GM12878 (cell line): Measurements from ENCODE around the gene MRAP2. TPM values are rescaled to one million over a fixed set of nuclear protein-coding genes. Genes with fewer than 3 reads are reported as not detected.

ENCODE experiments used
- ATAC-seq: fragments of 200-7000 bp; cut with Tn5 transposase; 3 replicates; pipeline ENCODE4 v1.9.1; 2020; ENCODE audit warnings: mild to moderate bottlenecking, moderate library complexity
- Bru-seq: library from RNA; stranded (reverse); fragments of 400-500 nt; gene quantifications from one replicate; lab custom pipeline; 2021; lab: Mats Ljungman, UMichigan
- BruChase-seq, 2 experiments: library from RNA; stranded (reverse); fragments of 400-500 nt; gene quantifications; one replicate each; lab custom pipeline; 2021; lab: Mats Ljungman, UMichigan
- BruUV-seq: library from RNA; stranded (reverse); fragments of 400-500 nt; replicated peaks from 2 replicates; lab custom pipeline; 2021; lab: Mats Ljungman, UMichigan
- CTCF ChIA-PET: fragments of 300-600 bp; sonication (Branson Sonifier 250); formaldehyde crosslinking; extraction: SDS; loops from one replicate; lab custom pipeline; 2021; ENCODE audit warnings: inconsistent platforms; lab: Yijun Ruan, JAX
- POLR2A ChIA-PET: fragments of 350-600 bp; formaldehyde crosslinking; extraction: SDS; loops from one replicate; lab custom pipeline; 2021; ENCODE audit warnings: inconsistent platforms; lab: Charles Lee
- RAD21 ChIA-PET: fragments of 300-600 bp; sonication (Branson Sonifier 250); formaldehyde crosslinking; loops from one replicate; lab custom pipeline; 2023; ENCODE audit warnings: antibody characterized with exemption; ENCODE audit not compliant: unreplicated experiment; lab: Charles Lee
- SMC1A ChIA-PET: fragments of 300-600 bp; sonication (Branson Sonifier 250); formaldehyde crosslinking; loops from one replicate; lab custom pipeline; 2023; ENCODE audit not compliant: unreplicated experiment, uncharacterized antibody; lab: Charles Lee
- DNase-seq: peaks from one replicate; pipeline ENCODE4 v3.0.0-alpha.2; 2011; ENCODE audit warnings: low read depth, low spot score
- FAIRE-seq: peaks from 3 replicates; lab custom pipeline; 2011; peaks lifted over from hg19 to GRCh38; lab: Jason Lieb, UNC
- H2AFZ ChIP-seq: 2 replicates; pipeline ENCODE4 v1.6.0; 2011; ENCODE audit warnings: low read depth, low read length, control low read depth; ENCODE audit not compliant: control insufficient read depth
- H3K27ac ChIP-seq: 2 replicates; pipeline ENCODE4 v1.5.1; 2011; ENCODE audit warnings: control low read depth; ENCODE audit not compliant: control insufficient read depth, insufficient read depth
- H3K27me3 ChIP-seq, 2 experiments: replicated peaks in 1 of 2; 2 replicates each; pipeline versions ENCODE4 v1.6.0 to v1.6.1; 2011; ENCODE audit warnings: low read length in 1 of 2; ENCODE audit not compliant: control insufficient read depth in 2 of 2, insufficient read depth in 2 of 2
- H3K36me3 ChIP-seq, 2 experiments: 2 replicates each; pipeline ENCODE4 v1.5.1; 2011; ENCODE audit warnings: low read length in 1 of 2; ENCODE audit not compliant: control insufficient read depth in 2 of 2, insufficient read depth in 2 of 2
- H3K4me1 ChIP-seq: 2 replicates; pipeline ENCODE4 v1.6.1; 2011; ENCODE audit warnings: mild to moderate bottlenecking, low read length, moderate library complexity, mixed read lengths; ENCODE audit not compliant: control insufficient read depth, insufficient read depth
- H3K4me2 ChIP-seq: 2 replicates; pipeline ENCODE4 v1.6.0; 2011; ENCODE audit warnings: control low read depth; ENCODE audit not compliant: control insufficient read depth, insufficient read depth
- H3K4me3 ChIP-seq: fragments of 200-600 bp; sonication (generic); 2 replicates; pipeline ENCODE4 v1.5.1; 2016
- H3K79me2 ChIP-seq: 2 replicates; pipeline ENCODE4 v1.6.0; 2011; ENCODE audit warnings: low read length; ENCODE audit not compliant: control insufficient read depth, insufficient read depth
- H3K9ac ChIP-seq: 2 replicates; pipeline ENCODE4 v1.8.0; 2011; ENCODE audit warnings: low read length, control low read depth, mixed read lengths; ENCODE audit not compliant: control insufficient read depth, insufficient read depth
- H3K9me3 ChIP-seq: replicated peaks from 3 replicates; pipeline ENCODE4 v1.5.1; 2011; ENCODE audit warnings: mild to moderate bottlenecking, low read length; ENCODE audit not compliant: control insufficient read depth, insufficient read depth
- H4K20me1 ChIP-seq: 2 replicates; pipeline ENCODE4 v1.6.0; 2011; ENCODE audit not compliant: control insufficient read depth, insufficient read depth
- HSF1 ChIP-seq: fragments of 150-350 bp; IDR thresholded peaks from 2 replicates; pipeline ENCODE4 v1.6.1; 2014; ENCODE audit warnings: mild to moderate bottlenecking, low read depth, low read length
- IKZF1 ChIP-seq: fragments of 450-650 bp; conservative IDR thresholded peaks from 2 replicates; pipeline ENCODE4 v1.6.1; 2017; ENCODE audit warnings: antibody characterized with exemption, mild to moderate bottlenecking
- LARP7 ChIP-seq: fragments of 450-650 bp; IDR thresholded peaks from 2 replicates; pipeline ENCODE4 v1.6.1; 2017; ENCODE audit warnings: mild to moderate bottlenecking
- WRNIP1 ChIP-seq: IDR thresholded peaks from 2 replicates; pipeline ENCODE4 v1.6.1; 2011; ENCODE audit warnings: low read depth, low read length, improper control_type of control experiment, borderline replicate concordance
- WGBS: methylation state at CpG from one replicate; pipeline ENCODE4 v1.1.6; 2016; ENCODE audit warnings: low lambda C conversion rate; ENCODE audit not compliant: insufficient replicate concordance, insufficient coverage; ENCODE audit errors: missing lambda C conversion rate; 5-methylcytosine and 5-hydroxymethylcytosine counted together
- in situ Hi-C: fragments of 300-500 bp; cut with MboI; formaldehyde crosslinking; loops from 9 replicates; pipeline ENCODE4 v1.14.3; 2018; ENCODE audit warnings: mixed read lengths
- intact Hi-C: fragments of 100-400 bp; cut with micrococcal nuclease; formaldehyde crosslinking; loops from one replicate; pipeline ENCODE4 v1.14.2; 2022; ENCODE audit not compliant: unreplicated experiment
- long read RNA-seq, 2 experiments: library from polyadenylated mRNA; unstranded; transcript quantifications; one replicate each; pipeline ENCODE4 v2.0.0, GENCODE V29; 2019 to 2020
- polyA minus RNA-seq, 3 experiments: library from RNA; depleted of rRNA, polyadenylated mRNA; stranded (reverse); fragments of >200 nt; gene quantifications; 2 replicates each; pipeline ENCODE4 v1.2.3, GENCODE V29; 2011
- polyA plus RNA-seq, 11 experiments: library from polyadenylated mRNA; depleted of rRNA in 4 of 11; unstranded in 6 of 11; stranded (reverse) in 5 of 11; fragments of >200 nt; fragmentation: Nextera tagmentation in 4 of 11; fragmentation: Illumina TruSeq in 1 of 11; extraction: Ambion mirVana in 4 of 11; extraction: Trizol in 1 of 11; gene quantifications; 1 replicate in 1 of 11; 2 replicates in 10 of 11; pipeline versions ENCODE4 v1.2.1 to v1.2.3, GENCODE V29; 2011 to 2016; ENCODE audit warnings: inconsistent platforms in 2 of 11, missing spikeins in 2 of 11, low read depth in 1 of 11
- total RNA-seq, 4 experiments: library from RNA; depleted of rRNA in 3 of 4; stranded (reverse); fragments of >200 nt in 3 of 4; fragmentation: Illumina TruSeq in 1 of 4; extraction: Trizol in 1 of 4; gene quantifications; 2 replicates each; pipeline versions ENCODE4 v1.2.1 to v1.2.3, GENCODE V29; 2013 to 2021

Gene MRAP2
- not detected in 2 replicates for total RNA-seq (2013; cell fraction: nucleolus; rRNA removed)
- total RNA-seq (2014; rRNA removed) = not detected in 2 replicates
- not detected in 2 replicates for total RNA-seq (2014; rRNA removed; fragmentation: Illumina TruSeq; extraction: Trizol)
- not detected in 2 replicates for total RNA-seq (2021)
- not detected for polyA plus RNA-seq (2011; ENCODE audit: low read depth)
- polyA plus RNA-seq (2011; rRNA removed) = not detected in 2 replicates
- 0.03 TPM in 1 of 2 replicates, not detected in the other for polyA plus RNA-seq (2011; cell fraction: cytosol; rRNA removed)
- not detected in 2 replicates for polyA plus RNA-seq (2011; cell fraction: nucleus; rRNA removed)
- not detected in 2 replicates for polyA plus RNA-seq (2012)
- polyA plus RNA-seq (2014; fragmentation: Illumina TruSeq; extraction: Trizol) = not detected in 2 replicates
- polyA plus RNA-seq (2014; fragmentation: Nextera tagmentation; extraction: Ambion mirVana) = not detected
- polyA plus RNA-seq (2014; rRNA removed) = not detected in 2 replicates
- polyA plus RNA-seq (2016; fragmentation: Nextera tagmentation; extraction: Ambion mirVana) = not detected
- polyA minus RNA-seq (2011; rRNA and poly(A)+ RNA removed) = not detected in 2 replicates
- not detected in 2 replicates for polyA minus RNA-seq (2011; cell fraction: cytosol; rRNA and poly(A)+ RNA removed)
- polyA minus RNA-seq (2011; cell fraction: nucleus; rRNA and poly(A)+ RNA removed) = not detected in 2 replicates
- Bru-seq, nascent RNA = percentile 7 among the genes with signal in this experiment
- BruChase-seq, experiment 1, labeled RNA remaining after a 6-hour chase = percentile 14 among the genes with signal in this experiment
- BruChase-seq, experiment 2, labeled RNA remaining after a 2-hour chase = percentile 7 among the genes with signal in this experiment
- long read RNA-seq, experiment 1, partial matches to known transcripts = 0 of 1 reads
- long read RNA-seq, experiment 1, other reads (novel, unspliced or antisense) = 1 of 1 reads
- long read RNA-seq, experiment 2, partial matches to known transcripts = 0 of 1 reads
- long read RNA-seq, experiment 2, other reads (novel, unspliced or antisense) = 1 of 1 reads

DNA sequence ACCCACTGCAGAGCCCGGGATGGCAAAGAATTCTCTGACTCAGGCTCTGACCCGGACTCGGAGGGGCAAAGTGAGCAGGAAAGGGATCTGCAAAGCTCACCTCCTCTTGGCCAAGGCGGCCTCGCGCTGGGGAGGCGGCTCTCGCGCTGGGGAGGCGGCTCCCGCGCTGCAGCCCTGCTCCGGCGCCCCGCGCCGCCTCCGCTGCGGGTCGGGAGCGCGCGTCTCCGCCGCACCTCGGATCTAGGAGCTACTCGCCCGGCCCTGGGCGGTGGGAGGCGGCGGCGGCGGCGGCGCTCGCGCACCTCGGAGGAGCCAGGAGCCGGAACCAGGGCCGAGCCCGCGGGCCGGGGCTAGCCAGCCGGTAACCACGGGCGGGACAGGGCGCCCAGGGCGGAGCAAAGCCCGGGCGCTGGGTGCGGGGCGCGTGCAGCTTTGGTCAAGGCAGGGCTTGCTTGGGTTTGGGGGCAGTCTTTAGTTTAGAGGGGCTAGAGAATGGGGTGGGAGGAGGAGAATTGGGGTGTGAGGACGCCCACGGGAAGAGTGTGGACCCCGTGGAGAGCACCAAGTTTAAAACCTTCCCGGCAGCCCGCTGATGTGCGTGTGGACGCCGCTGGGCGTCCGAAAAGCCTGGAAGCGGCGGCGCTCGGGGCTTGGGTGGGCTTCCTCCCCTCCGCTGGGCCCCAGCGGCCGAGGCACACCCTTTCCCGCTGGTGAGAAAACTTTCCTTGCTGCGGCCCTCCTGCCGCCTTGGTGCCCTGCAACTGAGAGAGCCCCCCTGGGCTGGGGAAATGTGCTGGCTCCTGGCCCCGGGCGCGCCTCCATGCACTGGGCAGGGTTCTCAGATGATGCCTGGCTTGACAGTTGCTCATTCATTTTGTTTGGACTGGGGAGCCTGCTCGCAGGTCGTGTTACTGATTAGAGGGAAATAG, at the start of gene MRAP2:
Gene MRAP2, plus strand, starts transcription at position 250 of the 929 bp plus-strand sequence. CDS start 21,547 bp downstream, outside the sequence.
- Histone ChIP-seq H3K27ac (no peak within 1 kb of the TSS), H3K9me3 (no peaks in the 10 kb centered on the region; the same call in 1 of the 3 replicates), H3K4me3 (no peak within 1 kb of the TSS), H3K79me2 (no peaks in the 10 kb centered on the region), H3K36me3 (no peaks in the 10 kb centered on the region), H3K9ac (no peak within 1 kb of the TSS), H2AFZ (no peak within 1 kb of the TSS), H3K4me1 (no peaks in the 10 kb centered on the region)
- POLR2A ChIA-PET = no interaction called here
- in situ Hi-C loops = no loop called here
- CTCF ChIA-PET = no interaction called here
- DNase-seq (no peak), FAIRE-seq (no peak)
- TF ChIP-seq HSF1 = no peak
- no peak for TF ChIP-seq WRNIP1
- TF ChIP-seq IKZF1 = 0 out of 2 replicates have a peak, but pooled peaks have one; percentile 23
- TF ChIP-seq LARP7 = peak; percentile 52; the same call in 1 of the 2 replicates
- TF ChIP-seq, all 136 proteins: peak for 2
- Histone ChIP-seq H3K27me3 (peaks cover 2 to 3% of the 10 kb centered on the region in 2 experiments), H4K20me1 (no peaks in the 10 kb centered on the region), H3K4me2 (peak within 1 kb of the TSS; percentile 38; the same call in 1 of the 2 replicates)
- no TSS peak for BruUV-seq
- WGBS = 22% methylated on average over 55 of the region's 78 CpGs
- ATAC-seq = peak; percentile 83
- ChIA-PET RAD21 (no interaction called here), SMC1A (no interaction called here)
- intact Hi-C loops = no loop called here
